ENCODE data around the gene SMAD7.
A peak's percentile ranks its signal among the peaks of the same experiment; 100 is the strongest.

Gene SMAD7

GRCh38 chr18:48975120-48975816, 24.5 kb upstream of the SMAD7 start:
- peak overlapping the region; percentile 57 for H3K27ac ChIP-seq
- TF ChIP-seq ZFX (IDR thresholded peaks at IDR 0.05; ENCODE audit: borderline replicate concordance) (no peak), CTCF (IDR thresholded peaks at IDR 0.05) (no peak)

GRCh38 chr18:48974304-48975119, 23.7 kb upstream of the SMAD7 start:
- TF ChIP-seq ZFX (IDR thresholded peaks at IDR 0.05; ENCODE audit: borderline replicate concordance) (no peak), CTCF (IDR thresholded peaks at IDR 0.05) (no peak)
- H3K27ac ChIP-seq = 0 out of 2 replicates have a peak overlapping the region, but pooled peaks have one; percentile 4

- peak overlapping the region; percentile 23; the same call in 1 of the 2 replicates for H3K27ac ChIP-seq
- TF ChIP-seq ZFX (IDR thresholded peaks at IDR 0.05; ENCODE audit: borderline replicate concordance) (no peak), CTCF (IDR thresholded peaks at IDR 0.05) (no peak)
Measured at GRCh38 chr18:48973731-48974130, 23.0 kb upstream of the SMAD7 start.

- H3K27ac ChIP-seq = no peak overlapping the region
- no peak for TF ChIP-seq CTCF (IDR thresholded peaks at IDR 0.05)
- no peak for TF ChIP-seq ZFX (IDR thresholded peaks at IDR 0.05; ENCODE audit: borderline replicate concordance)
Measured at GRCh38 chr18:48968412-48969215, 17.8 kb upstream of the SMAD7 start.

GRCh38 chr18:48967545-48967944, 16.8 kb upstream of the SMAD7 start:
- no peak for TF ChIP-seq ZFX (IDR thresholded peaks at IDR 0.05; ENCODE audit: borderline replicate concordance)
- TF ChIP-seq CTCF (IDR thresholded peaks at IDR 0.05) = no peak
- no peak overlapping the region for H3K27ac ChIP-seq

GRCh38 chr18:48966523-48966922, 15.8 kb upstream of the SMAD7 start:
- no peak for TF ChIP-seq ZFX (IDR thresholded peaks at IDR 0.05; ENCODE audit: borderline replicate concordance)
- no peak for TF ChIP-seq CTCF (IDR thresholded peaks at IDR 0.05)
- no peak overlapping the region for H3K27ac ChIP-seq
